GM10266 (cell line): Measurements from ENCODE around the gene WRAP53.

Experiments
- DNase-seq: peaks from one replicate; pipeline ENCODE4 v3.0.0; 2012; ENCODE audit errors: extremely low spot score
- CTCF ChIP-seq: IDR thresholded peaks from 2 replicates; pipeline ENCODE4 v1.5.1; 2012; ENCODE audit warnings: mild to moderate bottlenecking, low read depth; ENCODE audit not compliant: control insufficient read depth, insufficient read depth; ENCODE audit errors: missing control alignments

Gene WRAP53

GRCh38 chr17:7748076-7748775, 59.9 kb downstream of the WRAP53 start:
- no peak for DNase-seq
- TF ChIP-seq CTCF, result no peak

GRCh38 chr17:7750321-7750821, 62.1 kb downstream of the WRAP53 start:
- TF ChIP-seq CTCF, result no peak
- no peak for DNase-seq
